Left lung (tissue), 14 donors: ENCODE measurements around the gene OR8B8. TPM values are rescaled to one million over a fixed set of nuclear protein-coding genes. Genes with fewer than 3 reads are reported as not detected.

Experiments
- ATAC-seq: fragments of 200-7000 bp; cut with Tn5 transposase; one replicate; pipeline ENCODE4 v1.9.1; 2020; ENCODE audit warnings: moderate library complexity
- DNase-seq, 4 donors: peaks; one replicate each; pipeline ENCODE4 v3.0.0-alpha.2; 2013 to 2020
- H3K27ac ChIP-seq, 2 donors: fragments of 200-600 bp; sonication (generic) in 1 of 2; one replicate each; pipeline versions ENCODE4 v1.5.0 to v1.8.0; 2020 to 2021
- H3K27me3 ChIP-seq, 2 donors: fragments of 200-600 bp; sonication (generic) in 1 of 2; one replicate each; pipeline versions ENCODE4 v1.5.0 to v1.8.0; 2020 to 2021
- H3K36me3 ChIP-seq, 2 donors: fragments of 200-600 bp; sonication (generic) in 1 of 2; one replicate each; pipeline versions ENCODE4 v1.5.0 to v1.8.0; 2020 to 2021
- H3K4me1 ChIP-seq, 2 donors: fragments of 200-600 bp; one replicate each; pipeline ENCODE4 v1.8.0; 2021
- H3K4me3 ChIP-seq, 2 donors: fragments of 200-600 bp; sonication (generic) in 1 of 2; one replicate each; pipeline versions ENCODE4 v1.5.0 to v1.8.0; 2020 to 2021; ENCODE audit warnings: mild to moderate bottlenecking in 1 of 2
- H3K9me3 ChIP-seq, 2 donors: fragments of 200-600 bp; sonication (generic) in 1 of 2; one replicate each; pipeline versions ENCODE4 v1.5.0 to v1.8.0; 2020 to 2021
- CTCF ChIP-seq, 2 donors: fragments of 200-600 bp; sonication (generic) in 1 of 2; IDR thresholded peaks; one replicate each; pipeline versions ENCODE4 v1.5.0 to v1.8.0; 2021; ENCODE audit warnings: antibody characterized with exemption in 2 of 2
- intact Hi-C, 2 donors: fragments of 100-400 bp; cut with DNase I; formaldehyde crosslinking; loops; one replicate each; pipeline versions ENCODE4 v1.11.2 to v1.14.2; 2022
- long read RNA-seq, 12 donors: library from polyadenylated mRNA in 2 of 12; unstranded in 2 of 12; transcript quantifications; one replicate each; pipeline ENCODE4 v2.0.0 and lab custom pipeline, GENCODE V29; 2019 to 2026
- polyA plus RNA-seq, 6 donors: library from polyadenylated mRNA; unstranded; fragments of 120-200 nt; gene quantifications; one replicate each; pipeline ENCODE4 v1.2.1, GENCODE V29; 2013; ENCODE audit not compliant: insufficient read length in 6 of 6
- total RNA-seq, 2 donors: library from RNA; stranded (reverse); fragmentation: NEBNext Ultra II Directional; extraction: Animal tissue kit (Norgen Biotek cat#: 25700); gene quantifications; one replicate each; pipeline ENCODE4 v1.2.1, GENCODE V29; 2021
- donor health status: DM: no; HTN: yes; CAD: no.
- donor health status: DM: no; HTN: no; CAD: no.

OR8B8 gene
- total RNA-seq (not detected), polyA plus RNA-seq (under 1 TPM in 1 of 6 donors, not detected in 5; 0.04 TPM)
- long read RNA-seq, donor 1: 0 reads
- long read RNA-seq, donor 2: 0 reads
- long read RNA-seq, donor 3: 0 reads
- long read RNA-seq, donor 4: 0 reads
- long read RNA-seq, donor 5: 0 reads
- long read RNA-seq, donor 6: 0 reads
- long read RNA-seq, donor 7: 0 reads
- long read RNA-seq, donor 8: 0 reads
- long read RNA-seq, donor 9: 0 reads
- long read RNA-seq, donor 10: 0 reads
- long read RNA-seq, donor 11: 0 reads
- long read RNA-seq, donor 12: 0 reads

GRCh38 chr11:124445646-124446150 is at the start of gene OR8B8:
OR8B8 (minus strand) TSS chr11:124445696; CDS start chr11:124441085, 4,611 bp downstream.
- ATAC-seq (no peak), DNase-seq (no peak)
- no peaks in the 10 kb centered on the region for H3K4me1 ChIP-seq
- intact Hi-C loops: no loop called here
- no peak within 1 kb of the TSS for H3K27ac ChIP-seq
- TF ChIP-seq CTCF (IDR thresholded peaks at IDR 0.05): no peak
- no peaks in the 10 kb centered on the region for H3K36me3 ChIP-seq
- H3K9me3 ChIP-seq: peaks cover 0 to 3% of the 10 kb centered on the region in 2 donors
- no peak within 1 kb of the TSS for H3K4me3 ChIP-seq
- H3K27me3 ChIP-seq: no peaks in the 10 kb centered on the region

- ATAC-seq (no peak), DNase-seq (no peak)
- no peaks in the 10 kb centered on the region for H3K27me3 ChIP-seq
- no peaks in the 10 kb centered on the region for H3K36me3 ChIP-seq
- TF ChIP-seq CTCF (IDR thresholded peaks at IDR 0.05): no peak
- H3K4me3 ChIP-seq: no peak overlapping the region
- no peak overlapping the region for H3K27ac ChIP-seq
- H3K4me1 ChIP-seq: no peaks in the 10 kb centered on the region
- intact Hi-C loops: no loop called here
- H3K9me3 ChIP-seq: peaks cover 0 to 4% of the 10 kb centered on the region in 2 donors
These were observed 47.6 kb upstream of the OR8B8 start for GRCh38 chr11:124493016-124493655.

GRCh38 chr11:124483422-124483821 is 37.9 kb upstream of the OR8B8 start:
- H3K36me3 ChIP-seq: no peaks in the 10 kb centered on the region
- H3K4me1 ChIP-seq: no peaks in the 10 kb centered on the region
- peaks cover 0 to 14% of the 10 kb centered on the region in 2 donors for H3K27me3 ChIP-seq
- no peak overlapping the region for H3K4me3 ChIP-seq
- no peak overlapping the region for H3K27ac ChIP-seq
- ATAC-seq: no peak
- intact Hi-C loops: no loop called here
- no peak for DNase-seq
- no peak for TF ChIP-seq CTCF (IDR thresholded peaks at IDR 0.05)
- no peaks in the 10 kb centered on the region for H3K9me3 ChIP-seq

GRCh38 chr11:124482362-124483147 is 37.1 kb upstream of the OR8B8 start:
- H3K4me3 ChIP-seq: no peak overlapping the region
- no peaks in the 10 kb centered on the region for H3K4me1 ChIP-seq
- DNase-seq (no peak), ATAC-seq (no peak)
- TF ChIP-seq CTCF (IDR thresholded peaks at IDR 0.05): no peak
- peaks cover 0 to 14% of the 10 kb centered on the region in 2 donors for H3K27me3 ChIP-seq
- intact Hi-C loops: no loop called here
- no peaks in the 10 kb centered on the region for H3K9me3 ChIP-seq
- no peaks in the 10 kb centered on the region for H3K36me3 ChIP-seq
- no peak overlapping the region for H3K27ac ChIP-seq
